Fibroblast of skin of abdomen (primary cell): ENCODE results near the gene PNMA6E. TPM values are rescaled to one million over a fixed set of nuclear protein-coding genes. Genes with fewer than 3 reads are reported as not detected.

Source experiments
- DNase-seq: peaks from one replicate; pipeline ENCODE4 v3.0.0-alpha.2; 2013
- polyA plus RNA-seq, 2 experiments: library from polyadenylated mRNA; unstranded; fragments of 120-200 nt; gene quantifications; one replicate each; pipeline ENCODE4 v1.2.1, GENCODE V29; 2013; ENCODE audit not compliant: insufficient read length in 2 of 2

PNMA6E gene
- polyA plus RNA-seq (2013, experiment 1 of 2; ENCODE audit: insufficient read length) = not detected
- polyA plus RNA-seq (2013, experiment 2 of 2; ENCODE audit: insufficient read length) = not detected

DNA sequence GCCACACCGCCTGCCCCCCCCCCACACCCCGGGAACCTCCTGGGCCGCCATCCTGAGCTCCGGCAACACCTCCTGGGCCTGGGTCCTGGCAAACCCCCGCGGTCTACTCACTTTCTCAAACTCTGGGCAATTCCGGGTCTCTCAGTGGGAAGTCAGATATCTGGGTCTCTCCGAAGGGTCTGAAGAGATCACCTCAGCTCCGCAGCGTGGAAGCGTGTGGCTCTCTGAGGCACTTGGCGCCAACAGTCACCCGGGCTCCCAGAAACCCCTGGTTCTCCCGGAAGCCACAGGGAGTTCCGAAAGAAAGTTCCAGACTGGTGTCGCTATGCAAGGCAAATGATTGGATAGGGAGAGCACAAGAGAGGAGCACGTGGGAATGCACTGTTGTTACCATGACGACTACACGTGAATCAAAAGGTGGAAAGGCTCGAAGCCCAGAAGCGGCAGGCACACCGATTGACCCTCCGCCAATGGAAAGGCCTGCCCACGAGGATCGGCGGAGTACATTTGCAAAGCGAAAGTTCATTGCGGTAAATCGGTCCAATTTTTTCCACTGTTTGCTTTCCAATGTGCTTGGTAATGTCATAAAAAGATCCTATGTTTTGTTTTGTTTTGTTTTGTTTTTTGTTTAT lies at the start of gene PNMA6E:
Gene PNMA6E (minus strand): TSS at position 218 of the 632 bp plus-strand sequence. CDS start 2,501 bp downstream, outside the sequence.
- DNase-seq = no peak

DNA sequence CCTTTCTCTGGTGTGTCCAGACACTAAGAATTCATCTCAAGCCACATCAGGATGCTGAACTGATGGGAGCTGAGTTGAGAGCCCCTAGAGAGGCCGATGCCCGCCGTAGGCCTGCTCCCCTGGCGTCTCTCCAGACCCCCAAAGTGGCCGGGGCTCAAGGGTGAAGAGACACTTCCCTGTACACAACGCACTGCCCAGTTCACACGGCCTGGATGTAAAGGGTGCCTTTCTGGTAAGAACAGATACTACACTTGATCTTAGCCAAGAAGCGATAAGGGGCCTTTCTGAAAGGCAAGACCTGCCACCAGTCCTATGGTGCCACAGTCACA lies 49.8 kb upstream of the PNMA6E start:
- DNase-seq = no peak

DNA sequence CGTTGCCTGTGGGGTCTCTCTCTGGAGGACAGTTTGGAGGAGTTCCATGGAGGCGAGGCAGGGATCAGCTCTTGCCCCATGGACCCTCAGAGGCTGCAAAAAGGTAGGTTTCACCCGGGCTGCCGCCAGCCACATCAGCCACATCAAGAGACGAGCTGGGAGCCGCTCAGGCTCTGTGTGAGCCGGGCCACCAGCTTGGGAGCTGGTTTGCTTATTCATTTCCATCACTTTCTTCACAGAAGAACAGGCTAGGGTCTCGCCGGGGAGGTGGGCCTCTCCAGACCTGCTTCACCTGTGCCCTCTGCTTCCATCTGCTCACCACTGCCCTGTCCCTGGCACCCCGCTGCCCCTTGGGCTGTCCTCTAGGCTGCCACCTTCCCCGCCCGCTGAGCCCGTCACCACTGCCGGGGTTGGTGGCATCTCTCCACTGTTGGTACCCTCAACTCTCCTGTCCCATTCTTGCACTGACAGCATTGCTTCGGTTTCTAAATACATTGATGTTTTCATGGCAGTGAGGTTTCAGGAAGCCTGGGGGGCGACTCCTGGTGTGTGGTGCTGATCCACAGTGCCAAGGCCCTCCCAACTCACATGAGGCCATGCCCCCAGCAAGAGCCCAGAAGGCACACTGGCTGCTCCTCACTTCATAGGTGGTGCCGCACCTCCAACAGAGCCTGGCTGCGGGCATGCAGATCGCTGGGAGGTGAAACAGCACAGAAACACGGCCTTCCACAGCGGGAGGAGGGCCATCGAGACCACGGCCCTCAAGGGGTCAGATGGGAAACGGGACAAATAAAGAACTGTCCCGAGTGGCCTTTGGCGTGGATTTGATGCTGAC lies 49.2 kb upstream of the PNMA6E start:
- no peak for DNase-seq

DNA sequence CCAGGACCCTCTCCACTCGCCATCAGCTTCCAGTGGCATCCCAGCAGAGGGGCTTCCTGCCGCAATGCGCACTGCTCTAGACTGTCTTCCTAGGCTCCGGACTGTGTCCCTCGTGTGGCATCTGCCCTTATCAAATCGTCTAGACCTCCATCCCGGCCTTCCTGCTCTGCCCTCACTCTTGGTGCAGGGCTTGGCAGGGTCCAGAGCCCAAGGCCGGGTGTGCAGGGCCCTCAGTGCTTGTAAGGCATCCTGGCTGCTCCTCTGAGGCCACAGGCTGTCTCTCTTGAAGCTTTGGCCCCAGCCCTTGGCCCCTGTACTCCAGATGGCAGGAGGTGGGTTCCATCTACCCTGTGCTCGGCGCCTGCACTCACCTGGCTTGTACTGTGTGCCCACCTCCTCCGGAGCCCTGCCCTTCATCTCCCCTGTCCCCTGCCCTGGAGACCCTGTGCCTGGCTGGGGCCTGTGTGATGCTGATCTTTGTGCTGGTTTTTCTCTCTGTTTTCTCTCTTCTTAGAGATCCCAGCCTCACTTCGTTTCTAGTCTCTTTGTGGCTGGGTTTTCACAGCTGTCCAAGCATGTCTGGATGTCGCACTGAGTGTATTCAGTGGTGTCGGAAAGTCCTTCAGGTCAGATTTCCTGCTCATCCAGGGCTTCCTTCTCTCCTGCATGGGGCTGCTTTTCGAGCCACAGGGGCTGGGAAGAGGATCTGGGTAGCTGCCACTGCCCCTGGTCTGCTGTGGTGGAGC lies 48.4 kb upstream of the PNMA6E start:
- no peak for DNase-seq

DNA sequence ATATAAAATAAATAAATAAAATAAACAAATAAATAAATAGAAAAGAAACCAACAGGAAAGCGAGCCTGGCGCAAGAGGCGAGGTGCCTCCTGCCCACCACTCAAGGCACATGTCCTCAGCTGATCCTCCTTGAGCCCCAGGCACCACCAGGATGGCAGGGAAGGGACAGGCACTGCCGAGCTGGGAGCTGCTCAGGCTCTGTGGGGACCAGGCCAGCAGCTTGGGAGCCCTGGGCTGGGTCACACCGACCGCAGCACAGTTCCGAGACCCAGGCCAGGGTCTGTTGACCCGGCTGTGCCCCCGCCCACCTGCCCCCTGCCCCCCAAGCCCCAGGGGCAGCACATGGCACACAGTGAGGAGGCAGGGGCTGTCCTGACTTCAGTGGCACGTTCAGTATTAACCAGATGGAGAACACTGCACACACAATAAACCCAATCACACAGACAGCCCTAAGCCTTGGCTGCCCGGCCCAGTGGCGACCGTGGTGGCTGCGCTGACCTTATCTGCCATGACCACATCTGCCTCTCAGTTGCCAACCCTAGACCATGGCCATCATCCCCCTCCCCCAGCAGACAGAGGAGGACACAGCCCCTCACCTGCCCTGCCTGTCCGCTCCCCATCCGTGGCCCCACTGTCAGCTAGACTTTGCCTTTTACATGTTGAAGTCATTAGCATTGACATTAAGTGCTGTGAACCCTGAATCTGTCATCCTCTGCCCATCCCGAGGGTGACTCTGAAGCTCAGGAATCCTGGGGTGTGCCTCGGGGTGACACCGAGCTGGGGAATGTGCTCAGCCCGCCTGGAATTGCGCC lies 47.6 kb upstream of the PNMA6E start:
- DNase-seq = no peak

DNA sequence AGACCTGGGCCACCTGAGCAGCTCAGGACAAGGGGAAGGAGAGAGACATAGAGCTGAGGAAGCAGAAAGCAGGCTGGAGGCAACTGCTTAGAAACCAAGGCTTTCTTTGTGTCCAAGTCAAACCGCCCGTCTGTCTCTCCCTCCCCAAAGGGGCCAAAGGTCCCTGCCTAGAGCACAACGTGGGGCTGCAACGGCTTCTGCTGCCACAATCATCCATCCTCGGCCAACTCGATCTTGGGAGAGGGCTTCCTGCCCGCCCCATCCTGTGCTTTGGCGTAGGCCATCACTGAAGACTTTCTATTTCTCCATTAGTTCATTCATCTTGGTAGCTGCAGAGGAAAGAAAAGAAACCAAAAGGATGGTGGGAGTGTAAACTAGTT lies 46.4 kb upstream of the PNMA6E start:
- no peak for DNase-seq

DNA sequence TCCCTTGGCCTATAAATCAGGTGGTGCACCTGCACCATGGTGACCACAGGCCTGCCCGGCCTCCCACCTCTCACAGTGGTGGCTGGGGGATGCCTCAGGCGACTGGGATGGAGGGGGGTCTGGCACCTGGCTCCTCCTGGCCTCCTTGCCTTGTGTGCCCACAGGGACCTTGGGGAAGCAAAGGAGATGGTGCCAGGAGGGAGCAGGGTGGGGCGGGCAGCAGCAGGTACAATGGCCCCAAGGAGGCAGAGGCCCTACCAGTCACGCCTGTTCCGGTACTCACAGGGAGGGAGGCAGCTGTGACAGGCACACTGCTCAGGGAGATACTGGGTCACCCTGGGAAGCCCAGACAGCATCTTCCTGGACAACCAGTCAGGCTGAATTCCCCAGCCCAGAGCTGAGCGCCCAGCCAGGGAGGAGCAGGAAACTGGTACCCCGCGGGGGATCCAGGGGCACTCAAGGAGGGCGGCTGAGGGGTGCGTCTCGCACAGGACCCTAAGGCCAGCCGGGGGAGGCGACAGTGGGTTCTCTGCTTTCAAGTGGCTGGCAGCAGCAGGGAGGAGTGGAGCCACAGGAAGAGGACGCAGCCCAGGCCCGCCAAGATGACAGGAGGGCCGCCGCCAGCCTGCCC lies 45.9 kb upstream of the PNMA6E start:
- DNase-seq = no peak

DNA sequence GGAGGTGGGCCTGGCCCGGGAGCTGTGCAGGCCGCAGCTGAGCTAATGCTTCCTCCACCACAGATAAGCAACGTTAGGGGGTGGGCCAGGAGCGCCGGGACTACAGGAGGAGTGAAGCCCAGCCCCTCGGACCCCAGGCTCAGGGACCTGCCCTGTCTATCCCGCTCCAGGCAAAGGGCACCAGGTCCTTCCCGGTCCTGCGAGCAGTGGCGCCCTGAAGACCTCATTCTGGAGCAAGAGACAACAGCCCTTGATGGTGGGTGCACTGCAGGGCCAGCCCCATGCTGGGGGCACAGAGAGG lies 45.4 kb upstream of the PNMA6E start:
- no peak for DNase-seq

DNA sequence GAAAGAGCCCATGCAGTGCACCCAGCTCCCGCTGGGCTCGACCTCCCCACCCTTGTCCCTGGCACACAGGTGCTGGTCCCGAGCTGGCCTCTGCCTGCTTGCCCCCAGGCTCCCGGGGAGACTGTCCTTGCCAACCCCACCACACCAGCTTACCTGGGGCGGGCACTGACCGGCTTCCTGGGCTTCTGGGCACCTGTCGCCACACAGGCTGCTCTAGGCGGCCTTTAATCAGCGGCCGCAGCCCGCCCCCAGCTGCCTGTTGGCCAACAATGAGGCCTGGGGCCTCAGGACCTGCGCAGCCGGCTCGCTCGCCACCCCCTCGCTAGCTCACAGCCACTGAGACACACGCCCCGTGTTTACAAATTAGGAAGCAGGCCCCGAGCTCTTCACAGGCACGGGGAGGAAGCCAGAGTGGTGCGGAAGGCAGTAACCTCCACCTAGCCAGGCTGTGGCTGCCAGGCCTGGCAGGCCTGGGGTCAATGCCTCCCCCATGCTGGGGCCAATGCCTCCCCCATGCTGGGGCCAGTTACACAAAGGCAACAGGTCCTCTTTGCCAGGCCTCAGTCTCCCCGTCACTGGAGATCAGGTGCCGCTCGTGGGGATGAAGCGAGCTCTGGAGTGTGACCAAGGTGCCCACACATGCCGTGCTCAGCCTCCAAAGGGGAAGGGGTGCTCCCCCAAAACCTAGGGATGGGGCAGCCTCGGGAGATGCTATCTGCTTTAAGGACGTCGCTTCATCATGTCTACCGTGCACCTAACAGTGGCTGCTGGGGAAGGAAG lies 44.9 kb upstream of the PNMA6E start, which contains the start of gene TREX2:
Gene TREX2 (minus strand): TSS at position 201 of the 780 bp plus-strand sequence. CDS start 626 bp downstream, outside the sequence.
- no peak for DNase-seq

DNA sequence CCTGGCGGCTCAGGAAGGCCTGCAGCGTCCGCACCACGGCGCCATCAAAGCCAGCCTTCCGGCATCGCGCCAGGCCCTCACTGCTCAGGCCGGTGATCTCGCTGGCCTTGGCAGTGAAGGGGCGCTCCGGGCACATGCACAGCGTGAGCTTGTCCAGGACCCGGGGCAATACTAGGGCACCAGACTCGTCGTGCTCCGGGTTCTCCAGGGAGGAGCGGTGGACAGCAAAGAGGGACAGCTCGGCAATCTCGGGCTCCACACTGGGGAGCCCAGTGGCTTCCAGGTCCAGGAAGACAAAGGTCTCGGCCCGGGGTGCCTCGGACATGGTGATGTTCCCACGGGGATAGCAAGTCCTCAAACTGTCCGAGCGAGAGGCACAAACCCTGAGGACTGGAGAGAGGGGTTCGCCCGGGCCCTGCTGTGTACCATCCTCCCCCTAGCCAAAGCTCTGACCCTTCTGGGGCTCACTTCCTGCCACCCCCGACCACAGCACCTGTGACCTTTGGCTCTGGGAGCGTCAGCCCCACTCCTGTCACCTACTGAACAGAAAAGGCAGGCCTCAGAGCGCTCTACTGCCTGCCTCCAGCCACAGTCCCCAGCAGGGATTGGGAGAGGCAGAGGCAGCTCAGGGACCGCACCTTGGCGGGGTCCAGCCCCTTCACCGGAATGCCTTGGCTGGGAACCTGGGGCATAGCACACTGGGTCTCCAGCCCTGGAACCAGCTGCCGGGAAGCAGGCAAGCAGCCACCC lies 44.1 kb upstream of the PNMA6E start:
- no peak for DNase-seq

DNA sequence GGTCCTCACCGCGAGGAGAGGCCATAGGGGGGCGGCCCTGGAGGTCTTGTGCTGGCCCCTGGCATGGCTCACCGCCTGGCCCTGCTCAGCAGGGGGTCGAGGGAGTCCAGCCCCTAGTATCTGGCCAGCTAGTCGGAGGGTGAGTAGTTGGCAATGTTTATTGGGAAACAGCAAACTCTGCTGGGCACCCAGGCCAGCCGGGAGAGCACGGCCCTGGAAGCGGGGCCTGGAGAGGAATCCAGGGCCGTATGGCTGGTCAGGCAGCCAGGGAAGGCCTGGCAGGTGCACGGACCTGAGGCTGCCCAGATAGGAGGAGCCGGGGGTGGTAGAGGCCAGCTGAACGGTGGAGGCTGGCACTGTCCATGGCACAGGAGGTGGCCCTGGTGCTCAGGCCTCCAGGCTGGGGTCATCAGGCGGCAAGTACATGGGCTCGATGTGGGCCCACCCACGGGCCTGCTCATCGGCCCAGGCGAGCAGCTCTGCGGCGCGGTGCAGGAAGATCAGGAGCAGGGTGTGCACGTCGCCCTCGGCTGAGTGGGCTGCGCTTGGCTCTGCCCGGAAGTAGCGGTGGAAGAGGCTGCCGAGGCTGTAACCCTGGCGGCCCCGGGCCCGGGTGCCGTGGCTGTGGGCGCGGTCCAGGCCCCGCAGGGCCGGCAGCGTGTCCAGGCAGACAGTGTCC lies 43.3 kb upstream of the PNMA6E start:
- no peak for DNase-seq

DNA sequence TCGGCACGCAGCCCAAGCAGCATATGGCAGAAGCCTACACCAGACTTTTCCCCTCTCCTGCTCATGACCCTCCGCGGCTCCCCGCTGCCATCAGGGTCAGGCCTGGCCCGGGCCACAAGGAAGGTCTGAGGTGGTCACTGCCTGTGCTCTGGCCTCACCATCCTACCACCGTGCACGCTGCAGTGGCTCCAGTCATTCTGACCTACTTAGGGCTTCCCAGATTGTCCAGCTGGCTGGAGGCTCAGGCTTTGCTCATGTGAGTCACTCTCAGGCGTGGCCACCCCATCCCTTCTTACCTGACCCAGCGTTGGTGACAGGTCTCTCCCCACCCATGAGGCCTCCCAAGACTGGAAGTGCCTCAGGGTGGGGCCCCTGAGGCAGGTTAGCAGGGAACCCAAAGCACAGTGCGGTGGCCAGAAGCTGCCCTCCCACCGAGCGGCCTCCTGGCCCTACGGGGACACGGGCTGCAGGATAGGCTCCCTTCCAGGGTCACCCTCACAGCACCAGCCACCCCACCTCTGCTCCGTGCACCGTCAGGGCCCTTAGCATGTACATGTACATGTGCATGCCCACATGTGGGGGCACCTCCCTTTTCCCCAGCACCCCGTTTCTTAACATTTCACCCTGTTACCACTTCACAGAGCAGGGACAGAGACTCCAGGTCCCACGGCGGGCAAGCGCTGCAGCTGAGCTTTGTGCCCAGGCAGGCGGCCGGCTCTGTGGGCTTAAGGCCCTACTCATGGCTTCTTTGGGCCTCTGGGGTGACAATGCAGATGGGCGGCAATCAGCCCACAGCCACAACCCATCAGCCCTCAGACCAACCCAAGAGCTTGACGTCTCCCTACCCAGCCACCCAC lies 42.6 kb upstream of the PNMA6E start:
- DNase-seq = no peak

DNA sequence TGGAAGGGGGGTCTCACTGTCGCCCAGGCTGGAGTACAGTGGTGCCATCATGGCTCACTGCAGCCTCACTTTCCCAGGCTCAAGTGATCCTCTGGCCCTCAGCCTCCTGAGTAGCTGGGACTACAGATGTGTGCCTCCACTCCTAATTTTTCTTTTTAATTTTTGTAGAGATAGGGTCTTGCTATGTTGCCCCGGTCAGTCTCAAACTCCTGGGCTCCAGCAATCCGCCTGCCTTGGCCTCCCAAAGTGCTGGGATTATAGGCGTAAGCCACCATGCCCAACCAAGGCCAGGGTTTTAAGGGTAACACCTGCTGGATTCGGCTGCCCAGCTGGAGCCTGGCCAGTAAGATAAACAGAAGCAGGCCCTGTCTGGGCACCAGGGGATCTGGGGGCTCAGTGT lies 41.3 kb upstream of the PNMA6E start:
- DNase-seq = no peak

DNA sequence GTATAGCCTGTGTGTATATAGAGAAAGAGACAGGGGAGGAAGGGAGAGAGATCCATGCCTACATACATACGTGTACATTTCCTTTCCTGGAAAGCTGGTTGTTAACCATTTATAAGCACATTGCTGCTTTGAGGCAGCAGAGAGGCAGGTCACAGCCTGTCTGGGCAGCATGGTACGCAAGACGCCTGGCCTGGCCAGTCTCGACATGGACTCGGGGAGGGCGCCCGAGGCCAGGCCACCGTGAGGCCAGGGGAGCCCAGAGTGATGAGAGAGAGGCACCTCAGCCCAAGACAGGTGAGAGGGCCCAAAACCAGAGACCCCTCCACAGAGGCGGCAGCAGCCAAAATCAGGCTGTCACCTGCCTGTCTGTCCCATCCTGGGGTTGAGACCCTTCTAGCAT lies 40.8 kb upstream of the PNMA6E start:
- DNase-seq = no peak

DNA sequence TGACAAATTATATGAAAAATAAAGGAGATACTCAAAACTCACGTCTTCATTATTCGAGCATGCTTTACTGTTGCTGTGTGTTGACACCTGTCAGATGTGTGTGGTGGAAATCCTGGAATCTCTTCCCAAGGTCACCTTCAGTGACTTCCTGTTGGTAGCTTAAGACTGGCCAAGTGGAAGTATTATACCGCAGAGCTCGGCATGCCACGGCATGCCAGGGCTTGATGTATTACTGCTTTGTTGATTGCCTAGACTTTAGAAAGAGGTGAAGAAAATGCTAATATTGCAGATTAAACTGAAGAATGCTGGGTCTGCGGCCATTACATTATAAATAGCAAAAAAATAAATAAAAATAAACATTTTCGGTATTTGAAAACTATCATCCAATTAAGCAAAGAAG lies 40.1 kb upstream of the PNMA6E start:
- DNase-seq = no peak

DNA sequence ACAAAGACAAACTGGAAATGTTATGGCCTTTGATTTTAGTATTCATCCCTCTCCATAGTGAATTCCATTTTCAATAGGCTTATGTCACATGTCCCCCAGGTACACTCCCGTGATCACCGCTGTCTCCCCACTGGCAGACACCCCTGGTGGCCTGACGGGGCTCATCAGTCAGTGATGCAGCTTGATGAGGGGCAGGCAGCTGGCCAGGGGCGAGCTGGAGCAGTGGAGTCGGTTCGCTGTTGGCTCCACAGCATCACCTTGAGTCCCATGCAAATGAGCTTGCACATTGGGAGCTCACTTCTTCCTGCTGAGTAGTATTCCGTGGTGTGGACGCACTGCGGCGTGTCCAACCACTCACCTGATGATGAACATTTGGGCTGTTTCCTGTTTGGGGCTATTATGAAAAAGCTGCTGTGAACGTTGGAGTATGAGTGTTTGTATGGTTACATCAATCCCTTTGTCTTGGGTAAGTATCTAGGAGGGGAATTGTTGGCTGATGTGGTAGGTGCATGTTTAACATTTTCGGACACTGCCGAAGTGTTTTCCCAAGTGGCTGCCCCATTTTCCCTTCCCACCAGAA lies 39.5 kb upstream of the PNMA6E start:
- DNase-seq = no peak

DNA sequence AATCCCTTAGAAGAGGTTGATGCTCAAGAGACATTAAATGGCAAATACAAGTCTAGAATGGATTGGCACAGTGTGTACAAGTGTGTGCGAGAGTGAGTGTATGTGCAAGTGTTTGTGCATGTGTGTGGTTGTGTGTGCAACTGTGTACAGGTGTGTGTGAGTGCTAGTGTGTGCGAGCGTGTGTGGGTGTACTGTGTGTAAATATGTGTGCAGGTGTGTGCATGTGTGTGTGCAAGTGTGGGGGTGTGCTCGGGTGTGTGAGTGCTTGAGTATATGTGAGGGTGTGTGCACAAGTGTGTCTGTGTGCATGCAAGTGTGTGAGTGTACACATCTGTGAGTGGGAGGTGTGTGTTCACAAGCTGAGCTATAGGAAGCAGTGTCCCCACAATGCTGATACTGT lies 38.8 kb upstream of the PNMA6E start:
- DNase-seq = no peak

DNA sequence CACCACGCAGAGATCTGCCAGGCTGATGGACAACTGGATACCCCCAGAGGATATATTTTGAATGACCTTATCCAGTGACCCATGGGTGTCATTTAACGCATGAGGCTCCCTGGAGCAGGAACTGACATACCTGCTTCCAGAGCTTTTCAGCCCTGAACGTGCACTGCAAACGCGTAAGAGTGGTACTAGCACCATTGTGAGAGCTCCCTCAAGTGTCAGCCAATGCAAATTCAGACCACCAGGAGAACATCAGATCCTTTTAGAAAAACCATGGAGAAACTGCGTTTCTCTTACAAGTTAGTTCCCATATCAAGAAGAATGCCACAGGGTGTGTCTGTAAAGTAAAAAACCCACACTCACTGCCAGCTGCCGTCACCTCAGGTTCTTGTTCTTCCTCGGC lies 37.4 kb upstream of the PNMA6E start:
- DNase-seq = peak; percentile 5

DNA sequence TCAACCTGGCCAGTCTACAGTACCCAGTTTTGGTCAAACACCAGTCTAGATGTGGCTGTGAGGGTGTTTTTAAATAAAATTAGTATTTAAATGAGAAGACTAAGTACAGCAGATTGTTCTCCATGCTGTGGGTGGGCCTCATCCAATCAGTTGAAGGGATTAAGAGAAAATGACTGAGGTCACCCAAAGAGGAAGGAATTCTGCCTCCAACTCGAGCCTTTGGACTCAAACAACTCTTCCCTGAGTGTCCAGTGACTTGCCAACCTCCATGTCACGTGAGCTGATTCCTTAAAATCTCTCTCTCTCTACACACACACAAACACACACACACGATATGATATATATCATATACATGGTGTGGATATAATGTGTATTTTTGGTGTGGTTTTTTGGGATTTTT lies 34.7 kb upstream of the PNMA6E start:
- no peak for DNase-seq
